OCI-LY1 (cell line): ENCODE measurements around the gene DNAJC7.

ENCODE experiments used
- CTCF ChIP-seq: fragments of 200-600 bp; sonication (generic), shearing (Covaris generic); IDR thresholded peaks from 2 replicates; pipeline ENCODE4 v1.5.1; 2017; ENCODE audit warnings: mild to moderate bottlenecking, antibody characterized with exemption, low read length, moderate library complexity, mixed read lengths
- EZH2 ChIP-seq: fragments of 200-600 bp; sonication (generic), shearing (Covaris generic); IDR thresholded peaks from 2 replicates; pipeline ENCODE4 v1.8.0; 2017; ENCODE audit warnings: borderline replicate concordance, mixed run types, mild to moderate bottlenecking, antibody characterized with exemption, low read length, moderate library complexity, mixed read lengths

- TF ChIP-seq CTCF = no peak
- TF ChIP-seq EZH2 = no peak
Observed at GRCh38 chr17:41996855-41997164, 20.4 kb downstream of the DNAJC7 start.
